ELF-1 (cell line): ENCODE measurements around the gene TRIM9.
"Not testable (repeated sequence)": the region's sequence is repeated elsewhere in the genome, so short reads cannot be mapped to it uniquely, and the experiment has no call there.

ENCODE experiments used
- DNase-seq: peaks from one replicate; pipeline ENCODE4 v3.0.0-alpha.2; 2016; ENCODE audit warnings: low read depth, low spot score

TRIM9 gene

GRCh38 chr14:51004801-51005526, 89.9 kb downstream of the TRIM9 start:
- no peak for DNase-seq

GRCh38 chr14:51004352-51004800, 90.5 kb downstream of the TRIM9 start:
- no peak for DNase-seq

GRCh38 chr14:51002406-51002999, 92.4 kb downstream of the TRIM9 start:
- DNase-seq, result no peak

DNA sequence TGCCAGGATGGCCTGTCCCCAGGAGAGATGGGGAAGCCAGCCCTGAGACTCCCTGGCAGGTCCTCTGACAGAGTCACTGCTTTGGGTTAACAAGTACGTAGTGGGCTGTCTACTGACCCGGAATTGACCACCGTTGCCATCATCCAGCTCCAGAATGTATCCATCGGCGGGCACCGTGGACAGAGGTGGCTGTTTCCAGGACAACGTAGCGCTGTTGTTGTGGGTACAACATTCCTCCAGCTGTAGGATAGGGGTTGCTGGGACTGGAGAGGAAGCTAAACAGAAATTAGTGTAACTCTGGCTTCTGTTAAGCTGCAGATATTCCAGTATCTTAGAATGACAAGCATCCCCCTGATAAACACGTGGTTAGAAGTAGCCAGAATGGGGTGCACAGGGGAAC, 94.3 kb downstream of the TRIM9 start:
- DNase-seq, result no peak

GRCh38 chr14:50999726-51000125, 95.2 kb downstream of the TRIM9 start:
- no peak for DNase-seq

DNA sequence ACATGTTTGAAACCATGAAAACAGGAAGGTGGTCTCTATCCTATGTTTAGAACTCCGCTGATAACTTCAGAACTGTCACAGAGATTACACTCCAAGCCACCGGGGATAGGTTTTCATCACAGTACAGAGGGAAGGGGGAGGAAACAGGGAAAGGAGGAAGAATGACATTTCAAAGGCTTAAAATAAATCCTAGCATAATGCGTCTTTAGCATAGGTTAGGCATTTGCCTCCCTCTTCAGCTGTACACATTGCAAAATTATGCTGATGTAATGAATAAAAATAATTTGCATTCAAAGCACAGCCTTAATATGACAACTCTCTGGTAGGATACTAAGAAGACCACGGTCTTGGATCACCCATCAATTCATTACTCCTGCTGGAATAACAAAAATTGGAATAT, 96.3 kb downstream of the TRIM9 start:
- DNase-seq, result no peak

GRCh38 chr14:50997712-50998111, 97.2 kb downstream of the TRIM9 start:
- DNase-seq, result peak; percentile 57

DNA sequence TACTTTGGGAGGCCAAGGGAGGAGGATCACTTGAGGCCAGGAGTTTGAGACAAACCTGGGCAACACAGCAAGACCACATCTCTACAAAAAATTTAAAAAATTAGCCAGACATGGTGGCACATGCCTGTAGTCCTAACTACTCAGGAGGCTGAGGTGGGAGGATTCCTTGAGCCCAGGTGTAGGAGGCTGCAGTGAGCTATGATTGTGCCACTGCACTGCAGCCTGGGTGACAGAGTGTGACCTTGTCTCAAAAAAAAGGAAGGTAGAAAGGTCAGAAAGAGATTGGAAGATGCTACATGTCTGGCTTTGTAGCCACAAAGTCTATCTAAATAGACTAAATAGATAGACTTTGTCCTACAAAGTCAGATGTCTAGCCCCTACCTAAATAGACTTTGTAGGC, 100.7 kb downstream of the TRIM9 start:
- not testable (repeated sequence) for DNase-seq

GRCh38 chr14:50985859-50986331, 109.0 kb downstream of the TRIM9 start:
- DNase-seq, result peak; percentile 49

DNA sequence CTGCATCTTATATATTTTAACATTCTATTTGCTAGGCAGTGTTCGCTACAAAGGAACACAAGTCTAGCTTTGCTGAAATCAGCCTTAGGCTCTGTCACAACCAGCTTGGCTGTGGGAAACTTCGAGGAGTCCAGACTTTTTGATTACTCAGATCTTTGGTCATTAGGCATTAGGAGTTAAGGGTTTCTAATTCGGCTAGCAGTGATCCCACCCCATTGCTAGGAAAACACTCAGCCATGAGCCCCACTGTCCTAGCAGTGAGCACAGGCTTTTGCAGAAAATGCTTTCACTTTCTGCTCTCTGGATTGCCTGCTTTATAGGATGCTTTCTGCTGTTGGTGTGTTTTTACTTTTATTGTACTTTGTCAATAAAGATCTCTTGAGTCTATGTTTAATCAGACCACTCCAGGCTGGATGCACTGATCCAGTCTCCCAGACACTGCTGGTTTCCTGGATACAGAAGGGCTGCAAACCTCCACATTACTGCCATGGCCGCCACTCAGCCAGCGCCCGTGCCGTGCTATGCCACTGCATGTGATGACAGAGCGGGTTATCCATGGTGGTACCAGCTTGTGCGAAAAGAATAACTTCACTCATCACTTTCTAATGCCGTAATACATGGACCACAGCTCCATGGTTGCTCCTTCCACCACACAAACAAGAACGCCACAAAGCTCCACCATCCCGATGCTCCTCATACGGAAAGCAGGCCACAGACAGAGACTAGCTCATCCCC, 109.6 kb downstream of the TRIM9 start:
- no peak for DNase-seq

GRCh38 chr14:50984036-50984710, 110.7 kb downstream of the TRIM9 start:
- DNase-seq, result no peak

DNA sequence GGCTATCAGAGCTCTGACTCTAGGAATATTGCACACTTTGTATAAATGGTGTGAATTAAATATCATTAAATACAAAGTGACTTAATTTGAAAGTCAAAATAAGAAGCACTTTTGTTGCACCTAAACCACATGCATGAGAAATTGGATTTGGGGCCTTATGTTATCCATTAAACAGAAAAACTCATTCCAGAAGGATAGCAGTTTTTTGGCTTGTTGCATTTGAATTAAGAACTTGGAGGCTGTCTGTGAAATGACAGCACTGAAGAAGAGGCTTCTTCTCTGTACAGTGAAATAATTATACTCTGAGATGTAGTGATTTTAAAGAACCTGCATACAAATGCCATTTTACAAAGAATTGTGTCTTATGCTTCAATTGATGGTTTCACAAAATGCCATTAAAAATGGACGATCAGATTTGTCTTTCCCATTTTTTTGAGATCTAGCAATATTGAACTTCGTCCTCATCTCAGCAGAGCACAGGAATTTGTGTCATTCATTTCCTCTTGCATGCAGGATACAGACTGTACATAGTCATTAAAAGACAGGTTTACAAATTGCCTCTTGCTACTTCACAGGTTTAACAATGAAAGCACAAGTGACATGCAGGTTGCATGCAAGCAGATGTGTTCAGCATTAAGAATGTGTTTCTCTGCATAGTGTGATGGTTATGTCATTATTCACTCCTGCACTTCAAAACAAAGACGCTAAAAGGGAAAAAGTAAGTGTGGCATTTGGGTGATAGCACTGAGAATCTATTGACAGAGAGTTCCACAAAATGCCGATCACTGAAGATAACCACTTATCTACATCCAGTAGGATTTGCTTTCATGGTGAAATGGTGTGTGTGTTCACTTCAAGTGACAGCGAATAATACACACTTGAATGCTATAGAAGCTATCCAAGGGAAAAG, 114.7 kb downstream of the TRIM9 start:
- no peak for DNase-seq

DNA sequence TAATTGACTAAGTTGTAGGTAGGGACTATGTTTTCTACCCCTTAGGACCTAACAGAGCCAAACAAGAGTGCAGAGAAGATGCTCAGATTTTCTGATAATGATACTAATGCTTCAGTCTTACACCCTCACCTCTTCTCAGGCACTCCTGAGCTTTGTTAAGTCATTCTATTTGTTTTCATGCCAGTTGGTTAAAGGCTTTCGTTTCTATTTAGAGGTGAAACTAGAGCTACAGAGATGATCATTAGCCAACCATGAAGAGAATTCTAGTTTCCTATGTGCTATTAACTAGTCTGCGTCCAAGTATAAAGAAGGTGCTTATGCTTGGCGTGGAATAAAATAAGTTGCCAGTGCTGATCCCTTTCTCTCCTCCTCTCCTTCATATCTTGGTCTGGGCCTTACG, 116.0 kb downstream of the TRIM9 start:
- DNase-seq, result no peak

GRCh38 chr14:50978529-50978871, 116.4 kb downstream of the TRIM9 start:
- no peak for DNase-seq

DNA sequence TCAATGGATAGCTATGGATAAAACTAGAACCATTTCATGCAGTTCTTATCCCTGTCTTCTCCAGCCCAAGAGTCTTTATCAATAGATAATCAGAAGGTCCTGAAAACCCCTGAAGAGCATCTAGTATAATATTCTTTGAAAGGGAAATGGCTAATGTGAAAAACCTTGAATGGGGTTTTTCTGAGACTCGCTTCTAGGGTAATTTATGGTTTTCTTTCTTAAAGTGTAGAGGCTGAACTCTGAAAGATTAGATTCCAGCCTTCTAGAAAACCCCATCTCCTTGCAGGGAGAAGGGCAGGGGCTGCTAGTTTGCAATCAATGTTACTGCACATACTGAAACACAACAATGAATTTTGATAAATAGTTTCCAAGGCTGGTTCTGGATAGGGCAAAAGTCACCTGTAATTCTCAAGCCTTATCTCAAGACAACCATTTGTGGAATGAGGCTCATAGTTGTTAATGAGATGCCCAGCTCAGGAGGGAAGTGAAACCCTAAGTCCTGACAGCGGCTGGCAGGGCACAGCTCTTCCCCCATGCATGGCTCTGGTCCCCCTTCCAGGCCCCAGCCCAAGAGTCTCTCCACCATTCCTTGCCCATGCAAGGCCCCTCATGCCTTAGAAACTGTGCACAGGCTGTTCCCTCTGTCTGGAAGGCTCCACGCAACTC, 116.9 kb downstream of the TRIM9 start:
- peak; percentile 13 for DNase-seq

- DNase-seq, result no peak
These were observed 120.8 kb downstream of the TRIM9 start for GRCh38 chr14:50974118-50974517.

DNA sequence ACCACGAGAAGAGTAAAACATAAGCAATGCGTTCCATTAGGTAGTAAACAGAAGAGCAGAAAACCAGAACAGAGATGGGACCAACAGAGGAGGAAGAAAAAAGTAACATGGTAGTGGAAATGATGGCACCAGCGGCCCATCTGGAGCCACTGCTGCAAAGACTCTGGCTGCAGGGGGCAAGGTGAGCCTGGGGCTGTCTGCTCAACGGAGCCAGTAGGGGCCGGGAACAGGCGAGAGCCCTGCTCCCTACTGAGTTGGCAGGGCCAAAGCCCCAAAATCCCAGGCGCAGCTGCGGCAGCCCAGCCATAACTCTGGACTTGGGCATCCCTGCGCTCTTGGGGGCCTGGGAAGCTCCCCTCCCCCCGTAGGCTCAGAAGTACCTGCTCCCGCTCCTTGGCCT, 122.2 kb downstream of the TRIM9 start:
- DNase-seq, result no peak

GRCh38 chr14:50970886-50971781, 123.8 kb downstream of the TRIM9 start:
- no peak for DNase-seq

- DNase-seq, result no peak
These were observed 127.1 kb downstream of the TRIM9 start for GRCh38 chr14:50967790-50968189.

- DNase-seq, result no peak
These were observed 127.8 kb downstream of the TRIM9 start for GRCh38 chr14:50967103-50967502.
